ENCODE measurements around the gene SLC49A3.
"Not testable (repeated sequence)": the region's sequence is repeated elsewhere in the genome, so short reads cannot be mapped to it uniquely, and the experiment has no call there.

SLC49A3 gene

GRCh38 chr4:732911-733630, 44.1 kb upstream of the SLC49A3 start:
- no peaks in the 10 kb centered on the region for H3K4me1 ChIP-seq (ENCODE audit: control insufficient read depth in 1 of 2, insufficient read depth in 1 of 2, low read depth in 1 of 2, low read length in 1 of 2)
- no peaks in the 10 kb centered on the region for H3K27me3 ChIP-seq
- H3K4me3 ChIP-seq (ENCODE audit: low read depth in 1 of 2, low read length in 1 of 2): no peak overlapping the region
- no peak overlapping the region for H3K27ac ChIP-seq
- no peaks in the 10 kb centered on the region for H3K9me3 ChIP-seq
- TF ChIP-seq CTCF (IDR thresholded peaks at IDR 0.05): no peak
- H3K36me3 ChIP-seq: peaks cover 85% of the 10 kb centered on the region

DNA sequence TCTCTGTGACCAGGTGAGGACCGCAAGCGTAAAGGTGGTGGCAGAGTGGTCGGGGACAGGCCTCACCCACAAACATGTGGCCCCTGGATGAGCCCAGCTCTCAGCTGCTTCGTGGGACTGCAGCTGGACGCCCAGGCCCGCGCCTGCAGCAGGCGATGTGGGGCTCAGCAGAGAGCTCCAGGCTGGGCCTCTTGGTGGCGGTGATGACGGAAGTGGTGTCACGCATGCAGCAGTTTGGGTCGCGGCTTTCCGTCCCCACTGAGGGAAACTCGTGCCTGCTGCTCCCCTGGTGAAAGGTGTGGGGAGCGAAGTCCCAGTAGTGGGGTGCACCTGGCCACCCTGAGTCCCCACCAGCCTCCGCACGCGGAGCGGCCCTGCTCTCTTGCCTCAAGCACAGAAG, 43.5 kb upstream of the SLC49A3 start:
- TF ChIP-seq CTCF (IDR thresholded peaks at IDR 0.05): no peak
- Histone ChIP-seq H3K9me3 (no peaks in the 10 kb centered on the region), H3K27ac (no peak overlapping the region), H3K4me1 (ENCODE audit: control insufficient read depth in 1 of 2, insufficient read depth in 1 of 2, low read depth in 1 of 2, low read length in 1 of 2) (no peaks in the 10 kb centered on the region), H3K36me3 (peaks cover 79% of the 10 kb centered on the region), H3K4me3 (ENCODE audit: low read depth in 1 of 2, low read length in 1 of 2) (no peak overlapping the region), H3K27me3 (no peaks in the 10 kb centered on the region)

DNA sequence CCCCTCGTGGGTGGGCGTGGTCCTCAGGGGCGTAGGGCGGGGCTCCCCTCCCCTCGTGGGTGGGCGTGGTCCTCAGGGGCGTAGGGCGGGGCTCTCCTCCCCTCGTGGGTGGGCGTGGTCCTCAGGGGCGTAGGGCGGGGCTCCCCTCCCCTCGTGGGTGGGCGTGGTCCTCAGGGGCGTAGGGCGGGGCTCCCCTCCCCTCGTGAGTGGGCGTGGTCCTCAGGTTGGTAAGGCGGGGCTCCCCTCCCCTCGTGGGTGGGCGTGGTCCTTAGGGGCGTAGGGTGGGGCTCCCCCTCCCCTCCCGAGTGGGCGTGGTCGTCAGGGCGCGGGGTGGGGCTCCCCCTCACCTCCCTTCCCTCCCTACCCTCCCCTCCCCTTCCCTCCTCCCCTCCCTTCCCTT, 43.0 kb upstream of the SLC49A3 start:
- not testable (repeated sequence) for H3K4me1 ChIP-seq (ENCODE audit: control insufficient read depth in 1 of 2, insufficient read depth in 1 of 2, low read depth in 1 of 2, low read length in 1 of 2); H3K4me3 ChIP-seq (ENCODE audit: low read depth in 1 of 2, low read length in 1 of 2); H3K27me3 ChIP-seq; H3K9me3 ChIP-seq; H3K27ac ChIP-seq
- H3K36me3 ChIP-seq: peaks cover 73% of the 10 kb centered on the region

GRCh38 chr4:730946-731904, 42.3 kb upstream of the SLC49A3 start:
- H3K4me3 ChIP-seq (ENCODE audit: low read depth in 1 of 2, low read length in 1 of 2); H3K27me3 ChIP-seq; H3K4me1 ChIP-seq (ENCODE audit: control insufficient read depth in 1 of 2, insufficient read depth in 1 of 2, low read depth in 1 of 2, low read length in 1 of 2); H3K27ac ChIP-seq; H3K9me3 ChIP-seq: not testable (repeated sequence)
- peaks cover 68% of the 10 kb centered on the region for H3K36me3 ChIP-seq

DNA sequence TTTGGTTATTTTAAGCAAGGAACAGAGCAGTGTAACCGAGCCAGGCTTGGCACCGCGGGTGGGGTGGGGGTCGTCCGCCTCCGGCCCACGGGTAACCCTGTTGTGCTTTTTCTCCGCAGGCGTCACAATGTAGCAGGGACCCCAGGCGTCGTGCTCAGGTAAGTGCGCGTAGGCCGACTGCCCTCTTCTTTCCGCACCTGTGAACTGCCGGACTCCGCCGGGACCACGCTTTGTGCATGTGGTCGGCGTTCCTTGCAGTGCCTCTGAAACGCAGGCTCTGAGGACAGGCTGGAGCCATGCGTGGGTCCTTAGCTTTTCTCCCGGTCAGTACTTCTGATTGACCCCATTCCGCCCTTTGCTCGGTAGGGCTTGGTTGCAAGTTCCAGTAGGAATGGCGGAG, 41.6 kb upstream of the SLC49A3 start:
- peaks cover 0 to 5% of the 10 kb centered on the region in 2 experiments for H3K4me1 ChIP-seq (ENCODE audit: control insufficient read depth in 1 of 2, insufficient read depth in 1 of 2, low read depth in 1 of 2, low read length in 1 of 2)
- H3K9me3 ChIP-seq: no peaks in the 10 kb centered on the region
- no peak for TF ChIP-seq CTCF (IDR thresholded peaks at IDR 0.05)
- no peak overlapping the region for H3K4me3 ChIP-seq (ENCODE audit: low read depth in 1 of 2, low read length in 1 of 2)
- H3K36me3 ChIP-seq: peaks cover 61% of the 10 kb centered on the region
- no peak overlapping the region for H3K27ac ChIP-seq
- no peaks in the 10 kb centered on the region for H3K27me3 ChIP-seq

DNA sequence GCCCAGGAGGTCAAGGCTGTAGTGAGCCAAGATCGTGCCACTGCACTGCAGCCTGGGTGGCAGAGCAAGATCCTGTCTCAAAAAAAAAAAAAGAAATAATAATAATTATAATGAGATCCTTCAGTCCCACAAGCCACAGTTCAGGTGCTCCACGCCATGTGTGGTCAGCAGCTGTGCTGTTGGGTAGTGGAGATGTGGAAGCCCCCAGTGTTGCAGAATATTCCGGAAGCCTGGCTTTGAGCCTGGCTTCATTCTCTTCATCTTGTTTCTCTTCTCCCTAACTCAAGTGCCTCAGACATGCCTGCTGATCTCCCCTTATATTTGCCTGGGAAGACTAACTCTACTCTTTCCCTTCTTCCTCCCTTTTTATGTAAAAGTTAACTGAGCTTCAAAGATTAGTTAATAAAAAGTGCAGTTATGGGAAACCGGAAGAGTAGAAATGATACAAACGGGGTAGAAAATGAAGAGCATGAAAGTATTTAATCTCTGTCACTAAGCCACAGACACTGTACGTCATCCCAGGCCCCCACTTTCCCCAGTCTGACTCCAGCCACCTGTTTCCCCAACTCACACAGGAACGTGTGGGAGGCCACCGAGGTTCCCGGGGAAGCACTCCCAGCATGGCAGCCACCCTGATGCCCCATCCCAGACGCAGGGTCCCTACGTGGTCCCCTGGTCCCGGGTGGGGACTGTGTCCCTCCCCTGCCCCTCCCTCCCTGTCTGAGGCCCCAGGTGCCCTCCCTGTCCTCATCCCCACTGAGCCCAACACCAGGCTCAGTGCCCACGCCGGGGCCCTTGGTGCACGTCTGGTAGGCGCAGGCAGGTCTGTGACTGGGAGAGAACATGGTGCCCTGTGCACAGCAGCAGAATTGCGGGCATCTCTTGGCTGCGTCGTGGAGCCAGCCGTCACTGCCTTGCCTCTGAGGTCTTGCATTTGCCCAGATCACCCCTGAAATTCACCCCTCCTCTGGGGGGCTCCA, 40.7 kb upstream of the SLC49A3 start:
- Histone ChIP-seq H3K27ac (no peak overlapping the region), H3K4me1 (ENCODE audit: control insufficient read depth in 1 of 2, insufficient read depth in 1 of 2, low read depth in 1 of 2, low read length in 1 of 2) (peaks cover 0 to 5% of the 10 kb centered on the region in 2 experiments), H3K9me3 (no peaks in the 10 kb centered on the region), H3K27me3 (no peaks in the 10 kb centered on the region), H3K4me3 (ENCODE audit: low read depth in 1 of 2, low read length in 1 of 2) (no peak overlapping the region), H3K36me3 (peaks cover 52% of the 10 kb centered on the region)
- TF ChIP-seq CTCF (IDR thresholded peaks at IDR 0.05): no peak
